Adrenal gland (tissue), 12 donors: ENCODE data around the gene RAB5B. TPM values are rescaled to one million over a fixed set of nuclear protein-coding genes. Genes with fewer than 3 reads are reported as not detected.

Experiments used
- DNase-seq, 7 donors: peaks; one replicate each; pipeline ENCODE4 v3.0.0-alpha.2; 2019 to 2020
- H3K27ac ChIP-seq, 5 donors: fragments of 200-600 bp; sonication (generic) in 4 of 5; 1 replicate in 3 of 5; 2 replicates in 2 of 5; pipeline versions ENCODE4 v1.5.1 to v1.8.0; 2016 to 2020; ENCODE audit warnings: mild to moderate bottlenecking in 1 of 5
- H3K27me3 ChIP-seq: fragments of 200-600 bp; 2 replicates; pipeline ENCODE4 v1.8.0; 2021
- H3K36me3 ChIP-seq, 2 donors: fragments of 200-600 bp; replicated peaks in 1 of 2; 1 replicate in 1 of 2; 2 replicates in 1 of 2; pipeline versions ENCODE4 v1.5.1 to v1.8.0; 2018 to 2022
- H3K4me1 ChIP-seq, 2 donors: fragments of 200-600 bp; replicated peaks in 1 of 2; 1 replicate in 1 of 2; 2 replicates in 1 of 2; pipeline versions ENCODE4 v1.5.1 to v1.8.0; 2018 to 2021
- H3K4me3 ChIP-seq, 4 donors: fragments of 200-600 bp; sonication (generic) in 3 of 4; one replicate each; pipeline ENCODE4 v1.5.1; 2016 to 2018
- H3K9me3 ChIP-seq, 3 donors: fragments of 200-600 bp; sonication (generic) in 1 of 3; replicated peaks in 1 of 3; 1 replicate in 2 of 3; 2 replicates in 1 of 3; pipeline versions ENCODE4 v1.5.1 to v1.8.0; 2016 to 2021
- POLR2A ChIP-seq, 2 donors: fragments of 450-650 bp; IDR thresholded peaks; one replicate each; pipeline ENCODE4 v1.6.1; 2017; ENCODE audit warnings: antibody characterized with exemption in 2 of 2, mild to moderate bottlenecking in 2 of 2, moderate library complexity in 1 of 2
- WGBS, 4 donors: extraction: QIAGEN DNeasy Blood & Tissue Kit in 2 of 4; methylation state at CpG; one replicate each; pipeline versions ENCODE4 v1.1.5 to v1.1.7; 2013 to 2017; 5-methylcytosine and 5-hydroxymethylcytosine counted together
- intact Hi-C, 2 donors: fragments of 100-400 bp; cut with DNase I; formaldehyde crosslinking; loops; one replicate each; pipeline versions ENCODE4 v1.14.1 to v1.15.0; 2022 to 2023
- polyA plus RNA-seq, 3 donors: library from polyadenylated mRNA; stranded (reverse); fragments of 200-250 nt in 2 of 3; fragments of 350-450 nt in 1 of 3; fragmentation: Illumina TruSeq in 1 of 3; extraction: RNeasy Lipid Tissue Mini Kit (QIAGEN cat#74804) in 1 of 3; gene quantifications; one replicate each; pipeline ENCODE4 v1.2.3, GENCODE V29; 2013 to 2014
- total RNA-seq, 9 donors: library from RNA; depleted of rRNA in 4 of 9; stranded (reverse); fragments of >200 nt in 4 of 9; fragments of 120-200 nt in 1 of 9; fragmentation: NEBNext Ultra II Directional in 1 of 9; extraction: Animal tissue kit (Norgen Biotek cat#: 25700) in 1 of 9; gene quantifications; one replicate each; pipeline versions ENCODE4 v1.1.0 to v1.2.4, GENCODE V29; 2013 to 2023
- TF ChIP-seq, protein P1 (sequence below), 6 experiments: fragments of 450-650 bp in 4 of 6; fragments of 200-600 bp in 2 of 6; sonication (generic) in 1 of 6; IDR thresholded peaks; 1 replicate in 5 of 6; 2 replicates in 1 of 6; pipeline versions ENCODE4 v1.5.1 to v1.8.0; 2016 to 2021; ENCODE audit warnings: antibody characterized with exemption in 6 of 6, mild to moderate bottlenecking in 2 of 6, moderate library complexity in 1 of 6
- donor health status: healthy with polysubstance abuse.
- donor health status: Bipolar disorder and iron deficiency.
- donor health status: DM: yes; HTN: yes; CAD: no.
- donor health status: DM: no; HTN: no; CAD: no.
- donor health status: DM: no; HTN: no; CAD: no.
- donor health status: DM: yes; HTN: yes; CAD: no.

Gene RAB5B
- total and polyA plus RNA-seq, 12 donors = 34.4 to 137 (median 105) TPM

- no peaks in the 10 kb centered on the region for H3K4me1 ChIP-seq
- no peaks in the 10 kb centered on the region for H3K27me3 ChIP-seq
- DNase-seq = no peak
- H3K4me3 ChIP-seq = no peak overlapping the region
- intact Hi-C loops = no loop called here
- peaks cover 0 to 3% of the 10 kb centered on the region in 2 donors for H3K36me3 ChIP-seq
- TF ChIP-seq POLR2A (IDR thresholded peaks at IDR 0.05) = no peak
- TF ChIP-seq, protein P1, sequence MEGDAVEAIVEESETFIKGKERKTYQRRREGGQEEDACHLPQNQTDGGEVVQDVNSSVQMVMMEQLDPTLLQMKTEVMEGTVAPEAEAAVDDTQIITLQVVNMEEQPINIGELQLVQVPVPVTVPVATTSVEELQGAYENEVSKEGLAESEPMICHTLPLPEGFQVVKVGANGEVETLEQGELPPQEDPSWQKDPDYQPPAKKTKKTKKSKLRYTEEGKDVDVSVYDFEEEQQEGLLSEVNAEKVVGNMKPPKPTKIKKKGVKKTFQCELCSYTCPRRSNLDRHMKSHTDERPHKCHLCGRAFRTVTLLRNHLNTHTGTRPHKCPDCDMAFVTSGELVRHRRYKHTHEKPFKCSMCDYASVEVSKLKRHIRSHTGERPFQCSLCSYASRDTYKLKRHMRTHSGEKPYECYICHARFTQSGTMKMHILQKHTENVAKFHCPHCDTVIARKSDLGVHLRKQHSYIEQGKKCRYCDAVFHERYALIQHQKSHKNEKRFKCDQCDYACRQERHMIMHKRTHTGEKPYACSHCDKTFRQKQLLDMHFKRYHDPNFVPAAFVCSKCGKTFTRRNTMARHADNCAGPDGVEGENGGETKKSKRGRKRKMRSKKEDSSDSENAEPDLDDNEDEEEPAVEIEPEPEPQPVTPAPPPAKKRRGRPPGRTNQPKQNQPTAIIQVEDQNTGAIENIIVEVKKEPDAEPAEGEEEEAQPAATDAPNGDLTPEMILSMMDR (IDR thresholded peaks at IDR 0.05) = no peak
- H3K27ac ChIP-seq = no peak overlapping the region
- 78 to 86% (median 84%) methylated on average over 4 to 5 of the region's 5 CpGs; no CpG with 5 or more reads in 1 of the 4 donors for whole genome bisulfite sequencing, 4 donors
- H3K9me3 ChIP-seq = no peaks in the 10 kb centered on the region
Measured at GRCh38 chr12:55957106-55957859, 16.6 kb upstream of the RAB5B start.

- DNase-seq = no peak
- H3K4me3 ChIP-seq = no peak overlapping the region
- no peaks in the 10 kb centered on the region for H3K9me3 ChIP-seq
- TF ChIP-seq, protein P1 (IDR thresholded peaks at IDR 0.05) = no peak
- no peak for TF ChIP-seq POLR2A (IDR thresholded peaks at IDR 0.05)
- WGBS, 4 donors = 84 to 91% (median 90%) methylated on average over 2 of the region's 2 CpGs
- H3K27ac ChIP-seq = no peak overlapping the region
- H3K27me3 ChIP-seq = no peaks in the 10 kb centered on the region
- intact Hi-C loops = no loop called here
- H3K4me1 ChIP-seq = peaks cover 6 to 11% of the 10 kb centered on the region in 2 donors
- H3K36me3 ChIP-seq = no peaks in the 10 kb centered on the region
Measured at GRCh38 chr12:55963760-55964159, 10.1 kb upstream of the RAB5B start.

GRCh38 chr12:55965240-55965639, 8.6 kb upstream of the RAB5B start:
- H3K9me3 ChIP-seq = no peaks in the 10 kb centered on the region
- H3K36me3 ChIP-seq = no peaks in the 10 kb centered on the region
- H3K4me1 ChIP-seq = peaks cover 6 to 11% of the 10 kb centered on the region in 2 donors
- H3K27ac ChIP-seq = no peak overlapping the region
- WGBS, 4 donors = 63 to 78% (median 75%) methylated on average over 5 of the region's 5 CpGs
- H3K27me3 ChIP-seq = no peaks in the 10 kb centered on the region
- H3K4me3 ChIP-seq = no peak overlapping the region
- intact Hi-C loops = no loop called here
- TF ChIP-seq POLR2A (IDR thresholded peaks at IDR 0.05) = no peak
- TF ChIP-seq, protein P1 (IDR thresholded peaks at IDR 0.05) = no peak
- DNase-seq = no peak

DNA sequence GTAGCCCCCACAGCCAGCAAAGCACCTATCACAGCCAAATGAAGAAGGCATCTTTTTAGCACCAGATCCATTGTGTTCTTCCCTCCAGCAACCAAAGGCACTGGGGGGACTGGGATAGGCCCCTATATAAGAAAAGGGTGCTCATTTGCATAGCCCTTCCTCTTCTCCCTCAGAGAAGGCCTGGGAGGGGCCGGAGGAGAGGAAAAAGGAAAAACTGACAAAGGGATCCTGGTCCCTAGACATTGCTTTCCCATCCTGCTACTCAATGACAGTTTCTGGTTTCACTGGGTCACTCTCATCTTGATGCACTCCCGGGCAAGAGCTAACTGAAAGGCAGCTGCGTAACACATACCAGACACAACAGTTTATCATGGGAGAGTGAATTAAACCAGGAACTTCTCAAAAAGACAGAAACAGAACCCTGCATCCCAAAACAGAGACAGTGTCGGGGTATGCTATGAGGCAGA, 7.9 kb upstream of the RAB5B start, which contains the start of gene PMEL:
PMEL (minus strand) TSS at position 102 of the 467 bp plus-strand sequence; CDS start at position 71, 31 bp downstream.
- DNase-seq = peak in 1 of 7 donors; percentile 19
- TF ChIP-seq, protein P1 (IDR thresholded peaks at IDR 0.05) = no peak
- TF ChIP-seq POLR2A (IDR thresholded peaks at IDR 0.05) = no peak
- peak within 1 kb of the TSS; percentile 21 to 77 (median 39) for H3K4me3 ChIP-seq

More for the DNA sequence above, 7.9 kb upstream of the RAB5B start, which contains the start of gene PMEL:
- Histone ChIP-seq H3K27me3 (no peaks in the 10 kb centered on the region), H3K27ac (peak within 1 kb of the TSS in 4 of 5 donors; percentile 46 to 88 (median 66)), H3K9me3 (no peaks in the 10 kb centered on the region), H3K36me3 (no peaks in the 10 kb centered on the region), H3K4me1 (peaks cover 6 to 11% of the 10 kb centered on the region in 2 donors)
- 4 to 16% (median 11%) methylated on average over 4 of the region's 4 CpGs for WGBS, 4 donors
- intact Hi-C loops = no loop called here
